RWPE1 (cell line): ENCODE measurements around the gene CNKSR1.

Source experiments
- CTCF ChIA-PET: fragments of 350-600 bp; sonication (Branson Sonifier 250); formaldehyde crosslinking; extraction: SDS; loops from one replicate; lab custom pipeline; 2021; lab: Yijun Ruan, JAX
- POLR2A ChIA-PET: fragments of 400-600 bp; formaldehyde crosslinking; extraction: SDS; loops from one replicate; lab custom pipeline; 2020; ENCODE audit warnings: antibody characterized with exemption; ENCODE audit not compliant: low non-redundant PET; lab: Yijun Ruan, JAX
- DNase-seq: peaks from one replicate; pipeline ENCODE4 v3.0.0; 2012; ENCODE audit warnings: low spot score
- H3K27ac ChIP-seq: fragments of 450-650 bp; 2 replicates; pipeline ENCODE4 v1.5.1; 2017
- CTCF ChIP-seq: fragments of 450-650 bp; conservative IDR thresholded peaks from 2 replicates; pipeline ENCODE4 v1.5.1; 2017; ENCODE audit warnings: low read depth, mild to moderate bottlenecking

The CNKSR1 gene

GRCh38 chr1:26159743-26160039 lies 17.6 kb upstream of the CNKSR1 start:
- no peak overlapping the region for H3K27ac ChIP-seq
- DNase-seq = no peak
- no peak for TF ChIP-seq CTCF
- ChIA-PET POLR2A (no interaction called here), CTCF (no interaction called here)

- POLR2A ChIA-PET = no interaction called here
- CTCF ChIA-PET = interaction anchor here (0.6 to 2.2 kb wide), 2 partner anchors 9 to 213 kb away, joined by 4 to 6 read pairs; partner anchors contain the start of gene ZNF593
- no peak for DNase-seq
- no peak overlapping the region for H3K27ac ChIP-seq
- TF ChIP-seq CTCF = no peak
Observed at GRCh38 chr1:26160527-26161414, 16.5 kb upstream of the CNKSR1 start.

DNA sequence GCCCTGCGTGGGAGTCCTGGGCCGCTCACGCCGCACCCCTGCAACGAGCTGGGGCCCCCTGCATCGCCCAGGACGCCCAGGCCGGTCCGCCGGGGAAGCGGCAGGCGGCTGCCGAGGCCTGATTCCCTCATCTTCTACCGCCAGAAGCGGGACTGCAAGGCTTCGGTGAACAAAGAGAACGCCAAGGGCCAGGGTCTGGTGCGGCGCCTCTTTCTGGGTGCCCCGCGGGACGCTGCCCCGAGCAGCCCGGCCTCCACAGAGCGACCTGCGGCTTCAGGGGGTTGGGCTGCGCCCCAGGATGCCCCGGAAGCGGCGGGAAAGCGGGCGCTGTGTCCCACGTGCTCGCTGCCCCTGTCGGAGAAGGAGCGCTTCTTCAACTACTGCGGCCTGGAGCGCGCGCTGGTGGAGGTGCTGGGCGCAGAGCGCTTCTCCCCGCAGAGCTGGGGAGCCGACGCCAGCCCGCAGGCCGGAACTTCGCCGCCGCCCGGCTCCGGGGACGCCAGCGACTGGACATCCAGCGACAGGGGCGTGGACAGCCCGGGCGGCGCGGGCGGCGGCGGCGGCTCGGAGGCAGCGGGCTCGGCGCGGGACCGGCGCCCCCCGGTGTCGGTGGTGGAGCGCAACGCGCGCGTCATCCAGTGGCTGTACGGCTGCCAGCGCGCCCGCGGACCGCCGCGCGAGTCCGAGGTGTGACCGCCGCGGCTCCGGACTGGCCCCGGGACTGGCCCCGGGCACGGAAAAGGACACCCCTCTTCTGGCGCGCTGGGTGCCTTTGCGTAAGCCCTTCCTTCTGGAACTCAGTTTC lies 15.7 kb upstream of the CNKSR1 start:
- TF ChIP-seq CTCF = peak; percentile 42
- peak; percentile 27 for DNase-seq
- ChIA-PET POLR2A (no interaction called here), CTCF (interaction anchor here (0.6 to 2.2 kb wide), 2 partner anchors 8 to 212 kb away, joined by 4 to 6 read pairs; partner anchors contain the start of gene ZNF593)
- H3K27ac ChIP-seq = peak overlapping the region; percentile 24; the same call in 1 of the 2 replicates

DNA sequence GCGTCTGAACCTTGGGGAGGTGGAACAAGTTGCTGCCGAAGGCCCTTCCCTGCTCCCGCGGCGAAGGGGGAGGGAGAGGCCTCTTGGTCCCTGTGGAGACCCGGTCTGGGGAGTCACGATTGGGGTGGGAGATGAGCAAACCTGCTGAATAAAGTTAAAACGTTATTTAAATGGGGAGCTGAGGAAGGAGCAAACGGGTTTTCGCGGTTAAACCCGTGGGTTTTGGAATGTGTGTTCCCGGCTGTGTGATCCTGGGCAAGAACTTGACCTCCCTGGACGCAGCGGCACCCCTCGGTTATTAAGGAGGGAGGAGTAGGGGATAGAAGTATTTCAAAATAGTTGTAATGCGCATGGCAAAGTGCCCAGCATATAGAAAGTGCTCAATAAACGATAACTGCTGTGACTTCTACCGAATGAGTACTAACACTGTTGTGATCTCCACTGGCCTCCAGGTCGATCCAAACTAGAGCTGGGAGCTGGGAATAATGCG lies 15.0 kb upstream of the CNKSR1 start:
- peak overlapping the region; percentile 24; the same call in 1 of the 2 replicates for H3K27ac ChIP-seq
- TF ChIP-seq CTCF = no peak
- POLR2A ChIA-PET = no interaction called here
- no peak for DNase-seq
- CTCF ChIA-PET = interaction anchor here (0.7 to 2.2 kb wide), 2 partner anchors 7 to 883 kb away, joined by 3 to 6 read pairs; partner anchors contain the start of gene ZNF593

DNA sequence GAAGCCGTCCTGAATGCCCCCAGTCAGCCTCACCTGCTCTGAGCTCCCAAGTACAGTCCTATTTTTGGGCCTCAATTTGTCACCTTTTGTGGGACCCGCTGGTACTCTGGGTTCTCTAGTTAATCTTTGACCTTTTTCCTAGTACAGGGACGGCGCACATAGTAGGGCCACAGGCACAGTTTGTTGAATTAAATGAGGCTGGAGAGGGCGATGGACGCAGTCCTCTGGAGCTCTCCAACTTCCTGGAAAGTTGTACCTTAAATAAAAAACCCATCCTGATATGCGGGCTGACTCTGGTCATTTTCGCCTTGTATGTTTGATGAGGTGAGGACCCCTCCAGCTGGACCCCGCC lies 13.6 kb upstream of the CNKSR1 start:
- no peak for TF ChIP-seq CTCF
- ChIA-PET POLR2A (no interaction called here), CTCF (interaction anchor here (0.6 to 0.9 kb wide), 8 partner anchors 19 to 903 kb away, joined by 3 to 6 read pairs (median 4); no protein-coding TSS in a partner anchor)
- H3K27ac ChIP-seq = no peak overlapping the region
- DNase-seq = no peak

- TF ChIP-seq CTCF = peak; percentile 91
- no peak for DNase-seq
- ChIA-PET CTCF (interaction anchor here (0.6 to 1.2 kb wide), 9 partner anchors 19 to 902 kb away, joined by 3 to 6 read pairs (median 3); partner anchors contain the start of gene CEP85), POLR2A (no interaction called here)
- H3K27ac ChIP-seq = no peak overlapping the region
Observed at GRCh38 chr1:26164036-26164860, 13.0 kb upstream of the CNKSR1 start.
